Activated B cell treated with CpG ODN at 0.5 μM for 24 hours (primary cell): ENCODE data around the gene ARHGEF9. TPM values are rescaled to one million over a fixed set of nuclear protein-coding genes. Genes with fewer than 3 reads are reported as not detected.
"Not testable (repeated sequence)": the region's sequence is repeated elsewhere in the genome, so short reads cannot be mapped to it uniquely, and the experiment has no call there.

Experiments
- ATAC-seq: fragments of 200-7000 bp; cut with Tn5 transposase; one replicate; pipeline ENCODE4 v1.10.0; 2021; ENCODE audit warnings: low read depth, mild to moderate bottlenecking, moderate library complexity
- CTCF ChIA-PET: fragments of 350-600 bp; sonication (Branson Sonifier 250); formaldehyde crosslinking; loops from one replicate; lab custom pipeline; 2021; ENCODE audit warnings: antibody characterized with exemption; lab: Charles Lee
- POLR2A ChIA-PET: fragments of 350-600 bp; sonication (Branson Sonifier 250); formaldehyde crosslinking; loops from one replicate; lab custom pipeline; 2021; ENCODE audit warnings: antibody characterized with exemption; lab: Charles Lee
- DNase-seq: peaks from one replicate; pipeline ENCODE4 v3.0.0; 2022
- H3K27ac Mint-ChIP-seq: one replicate; pipeline ENCODE4 v1.8.0; 2020; ENCODE audit warnings: mixed read lengths
- H3K27me3 Mint-ChIP-seq: one replicate; pipeline ENCODE4 v1.8.0; 2021; ENCODE audit warnings: mixed read lengths
- H3K36me3 Mint-ChIP-seq: one replicate; pipeline ENCODE4 v1.8.0; 2021; ENCODE audit warnings: low read depth, mixed read lengths
- H3K4me1 Mint-ChIP-seq: one replicate; pipeline ENCODE4 v1.8.0; 2021; ENCODE audit warnings: mixed read lengths
- H3K4me3 Mint-ChIP-seq: one replicate; pipeline ENCODE4 v1.8.0; 2020; ENCODE audit warnings: mild to moderate bottlenecking, mixed read lengths
- H3K9me3 Mint-ChIP-seq: one replicate; pipeline ENCODE4 v1.8.0; 2020; ENCODE audit warnings: mixed read lengths
- intact Hi-C: fragments of 100-400 bp; cut with micrococcal nuclease; formaldehyde crosslinking; loops from one replicate; pipeline ENCODE4 v1.15.1; 2024
- total RNA-seq: library from RNA; stranded (reverse); gene quantifications from 2 replicates; pipeline ENCODE4 v1.2.3, GENCODE V29; 2022
- TF ChIP-seq, protein P1 (sequence below): fragments of 200-600 bp; IDR thresholded peaks from one replicate; pipeline ENCODE4 v1.8.0; 2022; ENCODE audit warnings: antibody characterized with exemption, mild to moderate bottlenecking

Gene ARHGEF9
- total RNA-seq, 1 donor from 2014 or later = 25.1 TPM

- Mint-ChIP-seq H3K36me3 (peaks cover 37% of the 10 kb centered on the region), H3K27ac (no peak overlapping the region), H3K9me3 (no peaks in the 10 kb centered on the region), H3K4me1 (no peaks in the 10 kb centered on the region), H3K4me3 (no peak overlapping the region), H3K27me3 (no peaks in the 10 kb centered on the region)
- ChIA-PET POLR2A (no interaction called here), CTCF (no interaction called here)
- DNase-seq = no peak
- TF ChIP-seq, protein P1, sequence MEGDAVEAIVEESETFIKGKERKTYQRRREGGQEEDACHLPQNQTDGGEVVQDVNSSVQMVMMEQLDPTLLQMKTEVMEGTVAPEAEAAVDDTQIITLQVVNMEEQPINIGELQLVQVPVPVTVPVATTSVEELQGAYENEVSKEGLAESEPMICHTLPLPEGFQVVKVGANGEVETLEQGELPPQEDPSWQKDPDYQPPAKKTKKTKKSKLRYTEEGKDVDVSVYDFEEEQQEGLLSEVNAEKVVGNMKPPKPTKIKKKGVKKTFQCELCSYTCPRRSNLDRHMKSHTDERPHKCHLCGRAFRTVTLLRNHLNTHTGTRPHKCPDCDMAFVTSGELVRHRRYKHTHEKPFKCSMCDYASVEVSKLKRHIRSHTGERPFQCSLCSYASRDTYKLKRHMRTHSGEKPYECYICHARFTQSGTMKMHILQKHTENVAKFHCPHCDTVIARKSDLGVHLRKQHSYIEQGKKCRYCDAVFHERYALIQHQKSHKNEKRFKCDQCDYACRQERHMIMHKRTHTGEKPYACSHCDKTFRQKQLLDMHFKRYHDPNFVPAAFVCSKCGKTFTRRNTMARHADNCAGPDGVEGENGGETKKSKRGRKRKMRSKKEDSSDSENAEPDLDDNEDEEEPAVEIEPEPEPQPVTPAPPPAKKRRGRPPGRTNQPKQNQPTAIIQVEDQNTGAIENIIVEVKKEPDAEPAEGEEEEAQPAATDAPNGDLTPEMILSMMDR = no peak
- no peak for ATAC-seq
- intact Hi-C loops = no loop called here
Observed at GRCh38 chrX:63652086-63652765, 132.8 kb downstream of the ARHGEF9 start.

DNA sequence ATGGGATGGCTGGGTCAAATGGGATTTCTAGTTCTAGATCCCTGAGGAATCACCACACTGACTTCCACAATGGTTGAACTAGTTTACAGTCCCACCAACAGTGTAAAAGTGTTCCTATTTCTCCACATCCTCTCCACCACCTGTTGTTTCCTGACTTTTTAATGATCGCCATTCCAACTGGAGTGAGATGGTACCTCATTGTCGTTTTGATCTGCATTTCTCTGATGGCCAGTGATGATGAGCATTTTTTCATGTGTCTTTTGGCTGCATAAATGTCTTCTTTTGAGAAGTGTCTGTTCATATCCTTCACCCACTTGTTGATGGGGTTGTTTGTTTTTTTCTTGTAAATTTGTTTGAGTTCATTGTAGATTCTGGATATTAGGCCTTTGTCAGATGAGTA is 139.3 kb downstream of the ARHGEF9 start:
- H3K4me3 Mint-ChIP-seq, POLR2A ChIA-PET, CTCF ChIA-PET: not testable (repeated sequence)

DNA sequence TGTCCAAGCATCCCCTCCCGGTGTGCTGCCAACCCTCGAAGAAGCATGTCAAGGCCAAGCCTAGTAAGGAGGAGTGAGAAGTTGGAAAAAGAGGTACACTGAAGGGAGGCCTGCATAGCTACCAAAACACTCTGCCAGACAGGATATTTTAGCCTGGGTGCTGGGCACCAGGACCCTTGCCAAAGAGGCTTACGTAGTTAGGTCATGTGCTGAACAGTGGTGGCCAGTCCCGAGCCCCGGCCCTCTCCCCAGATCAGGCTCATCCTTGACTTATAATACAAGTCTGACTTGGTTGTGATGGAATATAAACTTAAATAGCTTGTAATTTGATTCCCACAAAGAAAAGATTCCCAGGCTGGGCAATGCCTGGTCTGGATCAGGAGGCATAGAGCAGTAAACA is 149.3 kb downstream of the ARHGEF9 start:
- Mint-ChIP-seq H3K36me3 (peaks cover 47% of the 10 kb centered on the region), H3K4me1 (no peaks in the 10 kb centered on the region), H3K9me3 (peaks cover 4% of the 10 kb centered on the region), H3K4me3 (no peak overlapping the region), H3K27ac (no peak overlapping the region), H3K27me3 (no peaks in the 10 kb centered on the region)
- DNase-seq (no peak), ATAC-seq (no peak)
- TF ChIP-seq, protein P1 = no peak
- ChIA-PET CTCF (no interaction called here), POLR2A (no interaction called here)
- intact Hi-C loops = no loop called here

More for the DNA sequence above, 139.3 kb downstream of the ARHGEF9 start:
- ATAC-seq, H3K27ac Mint-ChIP-seq, H3K9me3 Mint-ChIP-seq, H3K27me3 Mint-ChIP-seq, DNase-seq, intact Hi-C loops, H3K4me1 Mint-ChIP-seq: not testable (repeated sequence)
- H3K36me3 Mint-ChIP-seq = peaks cover 29% of the 10 kb centered on the region

DNA sequence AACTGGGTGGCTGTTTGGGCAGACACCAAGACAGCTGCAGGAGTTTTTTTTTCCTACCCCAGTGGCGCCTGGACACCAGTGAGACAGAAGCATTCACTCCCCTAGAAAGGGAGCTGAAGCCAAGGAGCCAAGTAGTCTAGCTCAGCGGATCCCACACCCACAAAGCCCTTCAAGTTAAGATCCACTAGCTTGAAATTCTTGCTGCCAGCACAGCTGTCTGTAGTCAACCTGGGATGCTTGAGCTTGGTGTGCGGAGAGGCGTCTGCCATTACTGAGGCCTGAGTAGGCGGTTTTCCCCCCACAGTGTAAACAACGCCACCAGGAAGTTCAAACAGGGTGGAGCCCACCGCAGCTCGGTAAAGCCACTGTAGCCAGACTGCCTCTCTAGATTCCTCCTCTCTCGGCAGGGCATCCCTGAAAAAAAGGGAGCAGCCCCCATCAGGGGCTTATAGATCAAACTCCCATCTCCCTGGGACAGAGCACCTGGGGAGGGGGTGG is 171.4 kb downstream of the ARHGEF9 start:
- ATAC-seq = no peak
- intact Hi-C loops = no loop called here
- Mint-ChIP-seq H3K27me3 (no peaks in the 10 kb centered on the region), H3K4me1 (no peaks in the 10 kb centered on the region), H3K9me3 (no peaks in the 10 kb centered on the region), H3K4me3 (no peak overlapping the region), H3K36me3 (no peaks in the 10 kb centered on the region), H3K27ac (no peak overlapping the region)
- CTCF ChIA-PET = no interaction called here
- POLR2A ChIA-PET = no interaction called here
- no peak for DNase-seq
- TF ChIP-seq, protein P1 = no peak

- no peak for ATAC-seq
- no peak overlapping the region for H3K4me3 Mint-ChIP-seq
- DNase-seq = no peak
- no peaks in the 10 kb centered on the region for H3K36me3 Mint-ChIP-seq
- intact Hi-C loops = no loop called here
- no peaks in the 10 kb centered on the region for H3K4me1 Mint-ChIP-seq
- POLR2A ChIA-PET = no interaction called here
- no peaks in the 10 kb centered on the region for H3K9me3 Mint-ChIP-seq
- TF ChIP-seq, protein P1 = no peak
- CTCF ChIA-PET = no interaction called here
- no peak overlapping the region for H3K27ac Mint-ChIP-seq
- H3K27me3 Mint-ChIP-seq = no peaks in the 10 kb centered on the region
Observed at GRCh38 chrX:63585936-63586335, 199.1 kb downstream of the ARHGEF9 start.
